ENCODE results near the gene ABLIM3.
A peak's percentile ranks its signal among the peaks of the same experiment; 100 is the strongest.

Gene ABLIM3

GRCh38 chr5:149150457-149150856 lies 9.2 kb downstream of the ABLIM3 start:
- H3K4me1 ChIP-seq (ENCODE audit: control insufficient read depth, insufficient read depth, low read length) = peaks cover 67% of the 10 kb centered on the region
- no peaks in the 10 kb centered on the region for H3K36me3 ChIP-seq (ENCODE audit: control insufficient read depth, insufficient read depth, low read length, severe bottlenecking)
- H3K9me3 ChIP-seq (ENCODE audit: control insufficient read depth, low read length) = no peaks in the 10 kb centered on the region
- no peak overlapping the region for H3K9ac ChIP-seq (ENCODE audit: low read length)
- no peak overlapping the region for H3K4me3 ChIP-seq (ENCODE audit: low read length)
- no peak for DNase-seq (ENCODE audit: low read depth)
- no peaks in the 10 kb centered on the region for H3K27me3 ChIP-seq (replicated peaks; ENCODE audit: control insufficient read depth, insufficient read depth, low read length)

DNA sequence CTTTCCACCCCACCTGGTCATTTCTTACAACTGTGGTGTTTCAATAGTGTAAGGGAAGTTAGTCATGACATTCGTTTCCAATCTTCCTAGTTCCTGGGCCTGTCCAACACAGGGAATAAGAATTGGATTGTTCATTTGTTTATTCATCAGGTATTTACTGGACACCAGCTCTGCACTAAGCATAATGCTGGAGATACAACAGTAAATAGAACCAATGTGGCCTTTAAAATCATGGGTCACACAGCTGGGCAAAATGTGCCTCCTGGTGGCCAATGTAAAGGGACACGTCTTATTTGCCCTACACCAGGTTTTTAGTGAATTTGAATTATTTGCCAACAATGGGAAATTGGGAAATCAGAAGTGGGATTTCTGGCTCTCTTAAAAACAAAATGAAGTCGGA lies 10.4 kb downstream of the ABLIM3 start:
- H3K27me3 ChIP-seq (replicated peaks; ENCODE audit: control insufficient read depth, insufficient read depth, low read length) = no peaks in the 10 kb centered on the region
- no peak for DNase-seq (ENCODE audit: low read depth)
- peak overlapping the region; percentile 20 for H3K9ac ChIP-seq (ENCODE audit: low read length)
- no peak overlapping the region for H3K4me3 ChIP-seq (ENCODE audit: low read length)
- no peaks in the 10 kb centered on the region for H3K36me3 ChIP-seq (ENCODE audit: control insufficient read depth, insufficient read depth, low read length, severe bottlenecking)
- peaks cover 79% of the 10 kb centered on the region for H3K4me1 ChIP-seq (ENCODE audit: control insufficient read depth, insufficient read depth, low read length)
- no peaks in the 10 kb centered on the region for H3K9me3 ChIP-seq (ENCODE audit: control insufficient read depth, low read length)

DNA sequence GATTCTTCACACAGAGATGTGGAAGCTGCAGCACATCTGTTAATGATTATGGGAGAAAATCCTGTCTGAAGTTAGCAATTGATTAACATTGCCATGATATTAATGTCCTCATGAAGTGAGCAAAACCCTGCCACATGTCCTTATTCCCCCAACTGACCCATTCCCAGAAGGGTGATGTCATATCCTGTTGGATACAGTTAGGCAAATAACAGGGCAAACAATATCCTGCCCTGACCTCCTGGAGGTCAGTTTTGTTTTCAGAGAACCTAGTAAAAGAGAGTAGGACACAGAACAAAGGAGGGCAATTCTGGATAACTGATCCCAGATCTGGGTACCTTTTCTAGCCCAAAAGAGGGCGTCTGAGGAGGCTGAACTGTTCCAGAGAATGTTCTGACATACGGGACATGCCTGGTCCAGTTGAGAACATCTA lies 11.0 kb downstream of the ABLIM3 start:
- Histone ChIP-seq H3K9me3 (ENCODE audit: control insufficient read depth, low read length) (no peaks in the 10 kb centered on the region), H3K4me3 (ENCODE audit: low read length) (no peak overlapping the region), H3K27me3 (replicated peaks; ENCODE audit: control insufficient read depth, insufficient read depth, low read length) (no peaks in the 10 kb centered on the region), H3K36me3 (ENCODE audit: control insufficient read depth, insufficient read depth, low read length, severe bottlenecking) (no peaks in the 10 kb centered on the region), H3K4me1 (ENCODE audit: control insufficient read depth, insufficient read depth, low read length) (peaks cover 85% of the 10 kb centered on the region), H3K9ac (ENCODE audit: low read length) (peak overlapping the region; percentile 20)
- DNase-seq (ENCODE audit: low read depth) = no peak

DNA sequence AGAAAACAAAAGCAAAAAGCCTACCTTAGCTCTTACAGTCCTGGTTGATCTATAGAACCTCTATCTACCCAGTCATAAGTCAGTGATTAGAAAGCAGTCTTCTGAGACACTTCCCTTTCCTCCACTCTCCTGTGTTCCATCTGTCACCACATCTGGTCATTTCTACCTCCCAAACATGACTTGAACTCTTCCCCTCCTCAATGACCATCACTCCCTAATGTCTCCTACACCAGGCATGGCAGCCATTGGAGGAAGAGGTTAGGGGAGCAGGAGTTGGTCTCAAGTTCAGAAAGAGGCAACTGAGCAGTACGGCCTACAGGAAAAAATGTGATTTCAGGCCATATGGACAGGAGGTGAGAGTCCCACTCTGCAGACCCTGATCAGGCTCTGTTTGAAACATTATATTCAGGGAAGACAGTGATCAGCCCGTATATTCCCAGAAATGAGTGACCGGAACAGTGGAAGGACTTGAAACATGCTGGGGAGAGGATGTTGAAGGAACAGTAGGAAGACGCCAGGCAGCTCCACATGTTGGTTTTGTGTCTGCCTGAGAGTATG lies 12.0 kb downstream of the ABLIM3 start:
- peak overlapping the region; percentile 0 for H3K4me3 ChIP-seq (ENCODE audit: low read length)
- DNase-seq (ENCODE audit: low read depth) = no peak
- H3K4me1 ChIP-seq (ENCODE audit: control insufficient read depth, insufficient read depth, low read length) = peaks cover 89% of the 10 kb centered on the region
- H3K9me3 ChIP-seq (ENCODE audit: control insufficient read depth, low read length) = no peaks in the 10 kb centered on the region
- no peaks in the 10 kb centered on the region for H3K36me3 ChIP-seq (ENCODE audit: control insufficient read depth, insufficient read depth, low read length, severe bottlenecking)
- peak overlapping the region; percentile 69 for H3K9ac ChIP-seq (ENCODE audit: low read length)
- no peaks in the 10 kb centered on the region for H3K27me3 ChIP-seq (replicated peaks; ENCODE audit: control insufficient read depth, insufficient read depth, low read length)

DNA sequence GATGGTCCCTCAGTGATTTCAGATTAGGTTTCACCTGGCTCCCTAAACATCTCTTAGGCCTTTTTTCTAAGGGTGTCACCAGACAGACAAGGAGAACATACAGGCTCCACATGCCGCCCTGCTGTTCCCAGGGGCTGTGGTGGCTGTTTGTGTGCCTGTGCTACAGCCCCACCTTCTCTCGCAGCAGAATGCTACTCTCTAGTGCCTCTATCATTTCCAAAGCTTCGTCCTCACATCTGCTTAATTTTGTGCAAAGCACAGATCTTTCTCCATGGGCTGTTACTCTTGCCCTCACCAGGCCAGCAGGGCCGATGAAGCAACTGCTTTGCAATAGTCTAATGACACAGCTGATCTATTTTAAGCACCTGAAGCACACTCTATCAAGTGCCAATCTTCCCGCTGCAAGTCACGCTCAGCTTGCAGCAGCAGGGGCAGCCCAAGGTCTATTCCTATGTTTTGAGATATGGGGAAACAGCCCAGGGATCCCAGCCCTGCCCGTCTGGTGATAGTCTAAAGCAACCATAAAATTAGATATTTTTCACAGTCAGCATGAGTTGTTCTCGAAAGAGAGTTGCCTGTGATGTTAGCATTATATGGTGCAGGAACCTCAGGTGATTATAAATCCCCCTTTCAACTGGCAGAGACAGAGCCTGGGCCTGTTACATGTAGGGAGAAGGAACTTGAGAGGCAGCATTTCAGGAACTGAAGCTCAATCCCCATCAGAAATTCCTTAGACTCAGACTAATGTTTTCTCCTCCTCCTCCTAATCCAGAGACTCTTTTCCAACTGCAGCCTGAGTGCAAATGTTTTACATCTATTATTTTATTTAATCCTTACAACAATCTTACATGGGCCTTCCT lies 12.7 kb downstream of the ABLIM3 start:
- H3K27me3 ChIP-seq (replicated peaks; ENCODE audit: control insufficient read depth, insufficient read depth, low read length) = no peaks in the 10 kb centered on the region

GRCh38 chr5:149154650-149155049 lies 13.4 kb downstream of the ABLIM3 start:
- DNase-seq (ENCODE audit: low read depth) = no peak
- H3K36me3 ChIP-seq (ENCODE audit: control insufficient read depth, insufficient read depth, low read length, severe bottlenecking) = no peaks in the 10 kb centered on the region
- peak overlapping the region; percentile 69 for H3K9ac ChIP-seq (ENCODE audit: low read length)
- no peaks in the 10 kb centered on the region for H3K27me3 ChIP-seq (replicated peaks; ENCODE audit: control insufficient read depth, insufficient read depth, low read length)
- H3K9me3 ChIP-seq (ENCODE audit: control insufficient read depth, low read length) = no peaks in the 10 kb centered on the region
- no peak overlapping the region for H3K4me3 ChIP-seq (ENCODE audit: low read length)
- H3K4me1 ChIP-seq (ENCODE audit: control insufficient read depth, insufficient read depth, low read length) = peaks cover 99% of the 10 kb centered on the region

More for the DNA sequence above, 12.7 kb downstream of the ABLIM3 start:
- Histone ChIP-seq H3K9ac (ENCODE audit: low read length) (peak overlapping the region; percentile 69), H3K4me1 (ENCODE audit: control insufficient read depth, insufficient read depth, low read length) (peaks cover 96% of the 10 kb centered on the region), H3K4me3 (ENCODE audit: low read length) (peak overlapping the region; percentile 36), H3K9me3 (ENCODE audit: control insufficient read depth, low read length) (no peaks in the 10 kb centered on the region), H3K36me3 (ENCODE audit: control insufficient read depth, insufficient read depth, low read length, severe bottlenecking) (no peaks in the 10 kb centered on the region)
- DNase-seq (ENCODE audit: low read depth) = peak; percentile 69

DNA sequence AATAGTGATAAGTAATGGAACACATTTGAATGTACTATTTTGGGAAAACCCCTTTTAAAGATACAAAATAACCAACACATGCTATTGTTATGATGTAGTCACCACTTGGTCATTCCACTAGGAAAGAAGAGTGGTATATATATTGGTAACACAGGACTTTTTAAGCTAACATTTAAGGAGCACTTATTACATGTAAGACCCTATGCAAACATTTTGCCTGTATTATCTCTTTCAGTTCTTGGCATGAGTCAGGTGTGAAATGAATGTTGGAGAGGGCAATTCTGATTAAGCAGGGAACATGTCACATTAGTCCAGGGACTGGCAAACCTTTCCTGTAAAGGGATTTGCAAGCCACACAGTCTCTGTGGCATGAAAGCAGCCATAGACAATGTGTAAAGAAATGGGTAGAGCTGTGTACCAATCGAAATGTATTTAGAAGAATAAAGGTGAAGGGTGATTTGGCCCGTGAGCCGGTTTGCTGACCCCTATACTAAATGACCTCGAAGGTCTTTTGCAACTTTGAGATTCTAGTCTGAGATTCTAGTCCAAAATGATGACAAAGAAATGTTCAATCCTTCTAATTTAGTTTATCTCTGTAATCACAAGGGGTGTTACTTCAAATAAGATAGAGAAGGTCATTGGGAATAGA lies 15.3 kb downstream of the ABLIM3 start:
- no peaks in the 10 kb centered on the region for H3K36me3 ChIP-seq (ENCODE audit: control insufficient read depth, insufficient read depth, low read length, severe bottlenecking)
- H3K9me3 ChIP-seq (ENCODE audit: control insufficient read depth, low read length) = no peaks in the 10 kb centered on the region
- H3K27me3 ChIP-seq (replicated peaks; ENCODE audit: control insufficient read depth, insufficient read depth, low read length) = no peaks in the 10 kb centered on the region
- no peak for DNase-seq (ENCODE audit: low read depth)
- peaks cover 99% of the 10 kb centered on the region for H3K4me1 ChIP-seq (ENCODE audit: control insufficient read depth, insufficient read depth, low read length)
- H3K4me3 ChIP-seq (ENCODE audit: low read length) = no peak overlapping the region
- no peak overlapping the region for H3K9ac ChIP-seq (ENCODE audit: low read length)

DNA sequence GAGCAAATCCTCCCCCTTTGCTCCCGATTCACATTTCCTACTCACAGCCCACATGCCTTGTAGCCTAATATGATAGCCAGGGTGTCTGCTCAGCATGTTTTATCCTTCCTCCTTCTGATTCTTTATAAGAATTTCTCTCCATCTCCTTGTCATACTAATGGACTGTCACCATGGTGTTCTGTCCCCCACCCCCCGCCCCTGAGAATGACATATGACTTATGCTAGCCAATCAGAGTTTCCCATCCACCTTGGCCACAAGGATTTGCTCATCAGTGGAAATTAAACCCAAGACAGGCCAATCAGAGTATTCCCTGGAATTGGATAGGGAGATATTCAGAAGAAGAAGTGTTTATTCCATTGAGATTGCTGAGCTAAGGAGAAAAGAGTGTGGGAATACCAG lies 16.0 kb downstream of the ABLIM3 start:
- no peaks in the 10 kb centered on the region for H3K27me3 ChIP-seq (replicated peaks; ENCODE audit: control insufficient read depth, insufficient read depth, low read length)
- peaks cover 97% of the 10 kb centered on the region for H3K4me1 ChIP-seq (ENCODE audit: control insufficient read depth, insufficient read depth, low read length)
- H3K4me3 ChIP-seq (ENCODE audit: low read length) = no peak overlapping the region
- H3K9ac ChIP-seq (ENCODE audit: low read length) = no peak overlapping the region
- no peaks in the 10 kb centered on the region for H3K36me3 ChIP-seq (ENCODE audit: control insufficient read depth, insufficient read depth, low read length, severe bottlenecking)
- no peak for DNase-seq (ENCODE audit: low read depth)
- no peaks in the 10 kb centered on the region for H3K9me3 ChIP-seq (ENCODE audit: control insufficient read depth, low read length)

DNA sequence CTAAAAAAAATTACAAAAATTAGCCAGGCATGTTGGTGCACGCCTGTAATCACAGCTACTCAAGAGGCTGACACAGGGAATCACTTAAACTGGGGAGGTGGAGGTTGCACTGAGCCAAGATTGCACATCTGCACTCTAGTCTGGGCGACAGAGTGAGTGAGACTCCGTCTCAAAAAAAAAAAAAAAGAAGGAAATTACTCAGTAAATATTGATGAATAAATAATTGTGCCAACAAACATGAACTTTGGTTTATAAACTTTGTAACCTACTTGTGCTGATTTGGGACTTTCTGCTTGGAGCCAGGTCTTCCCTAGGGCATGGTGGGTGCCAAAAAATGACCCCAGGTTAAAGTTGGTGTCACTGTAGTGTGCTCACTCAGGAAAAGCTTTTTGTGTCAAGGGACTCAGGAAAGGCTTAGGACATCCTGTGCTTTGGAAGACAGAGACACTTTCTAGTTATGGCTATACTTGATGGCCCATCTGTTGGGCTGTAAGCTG lies 19.0 kb downstream of the ABLIM3 start:
- H3K9ac ChIP-seq (ENCODE audit: low read length) = no peak overlapping the region
- peaks cover 67% of the 10 kb centered on the region for H3K4me1 ChIP-seq (ENCODE audit: control insufficient read depth, insufficient read depth, low read length)
- no peak overlapping the region for H3K4me3 ChIP-seq (ENCODE audit: low read length)
- no peak for DNase-seq (ENCODE audit: low read depth)
- H3K27me3 ChIP-seq (replicated peaks; ENCODE audit: control insufficient read depth, insufficient read depth, low read length) = no peaks in the 10 kb centered on the region
- H3K36me3 ChIP-seq (ENCODE audit: control insufficient read depth, insufficient read depth, low read length, severe bottlenecking) = peaks cover 5% of the 10 kb centered on the region
- no peaks in the 10 kb centered on the region for H3K9me3 ChIP-seq (ENCODE audit: control insufficient read depth, low read length)

DNA sequence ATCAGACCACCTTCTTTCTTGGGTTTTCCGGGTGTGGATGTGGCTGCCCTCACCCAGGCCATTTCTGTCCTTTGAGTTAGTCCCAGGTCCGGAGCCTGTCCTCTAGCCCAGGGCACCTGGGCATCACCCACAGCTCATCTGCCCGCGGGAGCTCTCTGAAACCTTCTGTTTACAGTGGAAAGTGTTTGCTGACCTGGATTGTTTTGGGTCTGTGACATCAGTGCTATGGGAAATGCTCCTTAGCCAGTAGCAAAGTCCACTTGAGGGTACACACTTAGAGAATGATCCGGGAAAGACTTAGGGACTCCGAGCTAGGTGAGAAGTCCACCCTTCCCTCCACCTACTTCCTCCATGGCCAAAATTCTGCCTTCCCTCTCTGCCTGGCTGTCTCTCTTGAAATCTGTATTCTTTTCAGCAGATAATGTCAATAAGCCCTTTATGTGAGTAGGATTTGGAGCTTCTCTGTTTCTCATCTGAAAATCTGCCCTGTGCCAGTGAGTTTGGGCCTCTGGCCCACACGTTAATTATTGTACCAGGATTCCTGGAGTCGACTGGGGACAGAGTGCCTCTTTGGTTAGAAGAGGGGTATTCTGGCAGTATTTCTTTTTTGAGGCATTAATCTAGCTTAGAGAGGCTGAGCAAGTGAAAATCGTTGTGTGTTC lies 19.9 kb downstream of the ABLIM3 start:
- no peak for DNase-seq (ENCODE audit: low read depth)
- Histone ChIP-seq H3K27me3 (replicated peaks; ENCODE audit: control insufficient read depth, insufficient read depth, low read length) (no peaks in the 10 kb centered on the region), H3K9me3 (ENCODE audit: control insufficient read depth, low read length) (no peaks in the 10 kb centered on the region), H3K4me3 (ENCODE audit: low read length) (no peak overlapping the region), H3K36me3 (ENCODE audit: control insufficient read depth, insufficient read depth, low read length, severe bottlenecking) (peaks cover 5% of the 10 kb centered on the region), H3K4me1 (ENCODE audit: control insufficient read depth, insufficient read depth, low read length) (peaks cover 64% of the 10 kb centered on the region), H3K9ac (ENCODE audit: low read length) (no peak overlapping the region)

GRCh38 chr5:149161850-149162249 lies 20.6 kb downstream of the ABLIM3 start:
- no peak for DNase-seq (ENCODE audit: low read depth)
- Histone ChIP-seq H3K9ac (ENCODE audit: low read length) (peak overlapping the region; percentile 22), H3K36me3 (ENCODE audit: control insufficient read depth, insufficient read depth, low read length, severe bottlenecking) (peaks cover 5% of the 10 kb centered on the region)

More at GRCh38 chr5:149161850-149162249, 20.6 kb downstream of the ABLIM3 start:
- Histone ChIP-seq H3K4me3 (ENCODE audit: low read length) (no peak overlapping the region), H3K27me3 (replicated peaks; ENCODE audit: control insufficient read depth, insufficient read depth, low read length) (no peaks in the 10 kb centered on the region), H3K4me1 (ENCODE audit: control insufficient read depth, insufficient read depth, low read length) (peaks cover 64% of the 10 kb centered on the region), H3K9me3 (ENCODE audit: control insufficient read depth, low read length) (no peaks in the 10 kb centered on the region)
